Esophagus squamous epithelium (tissue), 4 donors: ENCODE results near the gene PITPNM3.

Experiments used
- CTCF ChIP-seq, 6 experiments: fragments of 450-650 bp in 4 of 6; fragments of 200-600 bp in 2 of 6; sonication (generic) in 2 of 6; IDR thresholded peaks; one replicate each; pipeline ENCODE4 v1.5.1; 2016 to 2019; ENCODE audit warnings: antibody characterized with exemption in 6 of 6, mild to moderate bottlenecking in 4 of 6, moderate library complexity in 4 of 6
- POLR2A ChIP-seq, 4 donors: fragments of 450-650 bp; IDR thresholded peaks; one replicate each; pipeline ENCODE4 v1.6.1; 2017; ENCODE audit warnings: antibody characterized with exemption in 4 of 4, mild to moderate bottlenecking in 4 of 4, moderate library complexity in 3 of 4

GRCh38 chr17:6561446-6561845 is 5.1 kb upstream of the PITPNM3 start:
- TF ChIP-seq POLR2A (IDR thresholded peaks at IDR 0.05), result no peak
- no peak for TF ChIP-seq CTCF (IDR thresholded peaks at IDR 0.05)
